PC-3 (cell line): ENCODE results near the gene FASTK. TPM values are rescaled to one million over a fixed set of nuclear protein-coding genes. Genes with fewer than 3 reads are reported as not detected.

Source experiments
- ATAC-seq: fragments of 200-7000 bp; cut with Tn5 transposase; 2 replicates; pipeline ENCODE4 v1.9.1; 2020; ENCODE audit warnings: mild to moderate bottlenecking, moderate library complexity
- BruUV-seq: library from RNA; stranded (reverse); fragments of 400-500 nt; replicated peaks from 2 replicates; lab custom pipeline; 2021; lab: Mats Ljungman, UMichigan
- CTCF ChIA-PET: fragments of 300-600 bp; sonication (Branson Sonifier 250); formaldehyde crosslinking; loops from one replicate; lab custom pipeline; 2022; ENCODE audit warnings: antibody characterized with exemption; lab: Charles Lee
- POLR2A ChIA-PET: fragments of 300-600 bp; sonication (Branson Sonifier 250); formaldehyde crosslinking; loops from one replicate; lab custom pipeline; 2022; ENCODE audit warnings: antibody characterized with exemption; ENCODE audit not compliant: unreplicated experiment; lab: Charles Lee
- DNase-seq: peaks from one replicate; pipeline ENCODE4 v3.0.0-alpha.2; 2015
- H2AFZ ChIP-seq: fragments of 300-600 bp; sonication (generic); 2 replicates; pipeline ENCODE4 v1.6.0; 2016; ENCODE audit warnings: antibody characterized with exemption, low read length
- H3F3A ChIP-seq: fragments of 300-600 bp; sonication (generic); one replicate; pipeline ENCODE4 v1.6.0; 2017; ENCODE audit warnings: antibody characterized with exemption, low read length, control low read depth, mild to moderate bottlenecking; ENCODE audit not compliant: unreplicated experiment
- H3K27ac ChIP-seq: fragments of 300-600 bp; sonication (generic); 2 replicates; pipeline ENCODE4 v1.5.1; 2016; ENCODE audit warnings: mild to moderate bottlenecking, low read length
- H3K27me3 ChIP-seq: fragments of 300-600 bp; sonication (generic); 2 replicates; pipeline ENCODE4 v1.6.1; 2016; ENCODE audit warnings: low read length, mixed read lengths
- H3K36me3 ChIP-seq: fragments of 300-600 bp; sonication (generic); 2 replicates; pipeline ENCODE4 v1.6.1; 2016; ENCODE audit warnings: low read depth, mixed run types, low read length, mixed read lengths
- H3K4me1 ChIP-seq: fragments of 300-600 bp; sonication (generic); 2 replicates; pipeline ENCODE4 v1.5.1; 2016; ENCODE audit warnings: low read length; ENCODE audit not compliant: insufficient read depth
- H3K4me2 ChIP-seq: fragments of 300-600 bp; sonication (generic); 2 replicates; pipeline ENCODE4 v1.6.0; 2016; ENCODE audit warnings: low read length
- H3K4me3 ChIP-seq: fragments of 300-600 bp; sonication (generic); 2 replicates; pipeline ENCODE4 v1.5.1; 2016; ENCODE audit warnings: mild to moderate bottlenecking, low read length, mixed read lengths
- H3K79me2 ChIP-seq: fragments of 300-600 bp; sonication (generic); 2 replicates; pipeline ENCODE4 v1.6.1; 2017; ENCODE audit warnings: low read length, mixed read lengths
- H3K9ac ChIP-seq: fragments of 300-600 bp; sonication (generic); 2 replicates; pipeline ENCODE4 v1.6.0; 2016; ENCODE audit warnings: mild to moderate bottlenecking, low read length
- H3K9me2 ChIP-seq: fragments of 300-600 bp; sonication (generic); replicated peaks from 2 replicates; pipeline ENCODE4 v1.6.1; 2016; ENCODE audit warnings: mixed run types, low read length, mixed read lengths
- H3K9me3 ChIP-seq: fragments of 300-600 bp; sonication (generic); 2 replicates; pipeline ENCODE4 v1.6.1; 2016; ENCODE audit warnings: low read length, mixed read lengths
- H4K20me1 ChIP-seq: fragments of 300-600 bp; sonication (generic); 2 replicates; pipeline ENCODE4 v1.6.1; 2016; ENCODE audit warnings: low read length, mixed read lengths
- CTCF ChIP-seq: fragments of 300-600 bp; sonication (generic); conservative IDR thresholded peaks from 2 replicates; pipeline ENCODE4 v1.5.1; 2017; ENCODE audit warnings: antibody characterized with exemption, low read depth, mild to moderate bottlenecking, low read length
- EZH2 ChIP-seq: fragments of 300-600 bp; sonication (generic); IDR thresholded peaks from one replicate; pipeline ENCODE4 v1.6.1; 2017; ENCODE audit warnings: antibody characterized with exemption, mild to moderate bottlenecking, low read length; ENCODE audit not compliant: unreplicated experiment
- EZH2phosphoT487 ChIP-seq: fragments of 300-600 bp; sonication (generic); IDR thresholded peaks from 2 replicates; pipeline ENCODE4 v1.6.1; 2018; ENCODE audit warnings: mild to moderate bottlenecking, antibody characterized with exemption, low read length, borderline replicate concordance
- intact Hi-C: fragments of 100-400 bp; cut with micrococcal nuclease; formaldehyde crosslinking; loops from 2 replicates; pipeline ENCODE4 v1.9.0; 2023
- total RNA-seq: library from RNA; depleted of rRNA; stranded (reverse); fragments of >200 nt; gene quantifications from 2 replicates; pipeline ENCODE4 v1.2.3, GENCODE V29; 2014

The FASTK gene
- total RNA-seq, 1 experiment from 2014 or later = 163 TPM

GRCh38 chr7:151061213-151062110 is 19.1 kb downstream of the FASTK start:
- Histone ChIP-seq H3K36me3 (peaks cover 17% of the 10 kb centered on the region), H3K4me2 (peak overlapping the region; percentile 99), H3K9me2 (no peaks in the 10 kb centered on the region), H3K9me3 (no peaks in the 10 kb centered on the region), H2AFZ (no peak overlapping the region), H3K4me1 (peaks cover 47% of the 10 kb centered on the region), H3K27me3 (no peaks in the 10 kb centered on the region), H3K9ac (peak overlapping the region; percentile 89), H4K20me1 (no peaks in the 10 kb centered on the region), H3F3A (no peaks in the 10 kb centered on the region), H3K4me3 (peak overlapping the region; percentile 86), H3K79me2 (peaks cover 39% of the 10 kb centered on the region), H3K27ac (peak overlapping the region; percentile 97)
- ATAC-seq (no peak), DNase-seq (no peak)
- intact Hi-C loops = no loop called here
- TF ChIP-seq EZH2 = no peak
- no peak for TF ChIP-seq CTCF
- TF ChIP-seq EZH2phosphoT487 = no peak
- CTCF ChIA-PET = interaction anchor here (0.6 kb wide), 1 partner anchor 13 kb away, joined by 6 read pairs; no protein-coding TSS in a partner anchor
- no TSS peak for BruUV-seq
- POLR2A ChIA-PET = no interaction called here

GRCh38 chr7:151060416-151061212 is 20.0 kb downstream of the FASTK start:
- Histone ChIP-seq H2AFZ (peak overlapping the region; percentile 81; the same call in 1 of the 2 replicates), H4K20me1 (no peaks in the 10 kb centered on the region), H3K36me3 (peaks cover 13% of the 10 kb centered on the region), H3K9me3 (no peaks in the 10 kb centered on the region), H3F3A (no peaks in the 10 kb centered on the region), H3K79me2 (peaks cover 39% of the 10 kb centered on the region), H3K27ac (peak overlapping the region; percentile 97), H3K4me1 (peaks cover 48% of the 10 kb centered on the region), H3K27me3 (no peaks in the 10 kb centered on the region), H3K4me2 (peak overlapping the region; percentile 99), H3K4me3 (peak overlapping the region; percentile 86), H3K9ac (peak overlapping the region; percentile 89), H3K9me2 (no peaks in the 10 kb centered on the region)
- ATAC-seq (peak; percentile 0; the same call in 1 of the 2 replicates), DNase-seq (peak; percentile 60)
- intact Hi-C loops = no loop called here
- CTCF ChIA-PET = interaction anchor here (0.6 kb wide), 2 partner anchors 13 to 42 kb away, joined by 3 to 6 read pairs; no protein-coding TSS in a partner anchor
- BruUV-seq = TSS peak; percentile 2
- POLR2A ChIA-PET = no interaction called here
- TF ChIP-seq EZH2phosphoT487 (no peak), CTCF (peak; percentile 34)
